Activated gamma-delta T cell treated with Interleukin-2 at 50 U/mL for 16 hours (primary cell): ENCODE data around the gene OR10D3.
"Not testable (repeated sequence)": the region's sequence is repeated elsewhere in the genome, so short reads cannot be mapped to it uniquely, and the experiment has no call there.

ENCODE experiments used
- DNase-seq: peaks from one replicate; pipeline ENCODE4 v3.0.0-alpha.2; 2020

Gene OR10D3

DNA sequence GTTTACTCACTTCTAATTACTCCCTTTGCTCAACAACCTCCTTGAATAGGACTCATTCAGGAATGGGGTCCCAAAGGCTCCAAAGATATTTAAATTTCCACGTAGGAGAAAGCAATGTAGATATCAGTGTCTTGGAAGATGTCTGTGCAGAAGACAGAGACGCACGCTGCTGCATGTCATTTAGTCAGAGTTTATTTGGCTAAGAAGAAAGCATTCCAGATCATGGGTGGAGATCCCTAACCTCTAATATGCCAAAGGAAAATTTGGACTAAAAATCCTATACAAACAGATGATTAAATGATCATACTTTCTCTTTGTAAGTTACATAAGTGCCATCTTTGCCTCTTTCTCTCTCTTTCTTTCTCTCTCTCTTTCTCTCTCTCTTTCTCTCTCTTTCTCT is at the start of gene OR10D3:
OR10D3 (plus strand) TSS at position 278 of the 400 bp plus-strand sequence. CDS start 1,925 bp downstream, outside the sequence.
- no peak for DNase-seq

- no peak for DNase-seq
Observed at GRCh38 chr11:124143034-124143433, 40.1 kb upstream of the OR10D3 start.

DNA sequence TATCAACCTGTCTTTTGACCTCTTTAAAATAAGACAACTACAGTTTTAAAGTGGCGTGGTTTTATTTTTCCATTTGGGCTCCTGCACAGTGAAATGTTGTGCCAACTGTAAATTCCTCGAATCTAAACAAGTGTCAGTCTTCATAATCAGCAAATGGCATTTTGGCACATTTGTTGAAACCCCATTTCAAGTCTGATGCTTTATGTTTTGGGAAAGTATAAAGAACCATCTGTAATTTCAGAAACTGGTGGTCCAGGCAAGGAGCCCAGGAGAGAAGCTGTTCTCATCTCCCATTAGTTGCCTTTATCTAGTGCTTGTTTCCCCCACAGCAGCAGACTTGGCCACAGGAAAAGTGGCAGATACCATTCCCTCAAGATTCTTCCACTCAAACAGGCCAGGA is 35.2 kb upstream of the OR10D3 start:
- DNase-seq: no peak

- DNase-seq: no peak
Observed at GRCh38 chr11:124150684-124151083, 32.5 kb upstream of the OR10D3 start.

DNA sequence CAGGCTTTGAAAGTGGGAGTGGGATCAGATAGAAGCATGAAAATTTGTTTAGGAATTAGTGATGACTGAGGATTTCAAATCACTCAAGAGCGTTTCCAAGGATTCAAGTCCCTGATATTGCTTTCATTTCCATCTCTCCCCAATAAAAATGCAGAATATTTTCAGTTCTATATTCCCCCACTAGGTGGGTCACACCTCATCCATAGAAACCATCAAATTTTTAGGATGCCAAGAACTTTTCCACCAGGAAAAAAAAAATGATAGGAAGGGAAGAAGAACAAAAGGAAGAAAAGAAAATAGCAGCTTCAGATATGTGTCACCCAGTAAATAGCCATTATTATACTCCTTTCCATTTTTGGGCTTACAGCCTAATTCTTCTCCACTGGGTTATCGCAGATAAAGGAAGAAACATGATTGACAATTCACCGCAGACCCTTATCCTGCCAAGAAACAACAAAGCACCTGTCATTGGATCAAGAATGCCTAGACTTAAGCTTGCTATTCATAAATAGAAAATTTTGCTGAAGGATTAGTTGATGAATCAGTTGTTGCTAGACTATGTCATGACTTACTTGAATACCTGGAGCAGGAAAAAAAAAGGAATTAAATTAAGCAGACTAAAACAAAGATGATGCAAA is 30.3 kb upstream of the OR10D3 start:
- DNase-seq: no peak

DNA sequence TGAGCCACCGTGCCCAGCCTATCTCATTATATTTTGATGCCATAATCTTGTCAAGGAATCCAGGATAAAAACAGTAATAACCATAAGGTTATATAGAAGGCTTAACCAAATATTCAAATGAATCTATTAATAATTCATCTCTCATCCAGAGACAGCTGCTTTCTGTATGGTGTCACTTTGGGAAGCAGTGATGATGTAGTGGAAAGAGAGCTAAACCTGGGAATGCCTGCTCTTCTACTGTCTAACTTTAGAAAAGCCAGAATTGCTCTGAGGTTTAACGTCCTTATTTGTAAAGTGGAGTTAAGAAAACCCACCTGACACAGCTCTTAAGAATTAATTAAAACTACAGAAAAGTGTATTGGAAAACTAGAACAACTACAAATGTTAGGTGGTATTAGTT is 29.3 kb upstream of the OR10D3 start:
- DNase-seq: no peak

GRCh38 chr11:124159481-124159880 is 23.7 kb upstream of the OR10D3 start:
- no peak for DNase-seq

- DNase-seq: no peak
Observed at GRCh38 chr11:124160986-124161385, 22.2 kb upstream of the OR10D3 start.

DNA sequence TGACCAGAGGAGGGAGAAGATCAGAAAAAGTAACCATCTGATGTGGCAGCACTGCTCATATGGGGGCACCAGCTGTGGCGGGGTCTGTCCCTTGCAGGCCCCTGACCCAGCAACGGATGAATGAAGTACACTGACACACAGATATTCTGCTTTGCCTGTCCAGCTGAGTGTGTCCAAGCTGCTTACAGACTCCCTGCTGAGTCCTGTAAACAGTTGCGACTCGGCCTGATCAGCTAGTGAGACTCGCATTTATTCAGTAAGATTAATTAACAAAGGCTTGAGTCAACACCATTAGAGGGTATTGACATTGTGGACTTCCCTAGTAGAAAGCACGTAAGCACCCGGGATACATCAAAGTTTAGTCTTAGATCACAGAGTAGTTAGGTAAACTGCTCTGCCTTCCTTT is 15.3 kb upstream of the OR10D3 start:
- no peak for DNase-seq

DNA sequence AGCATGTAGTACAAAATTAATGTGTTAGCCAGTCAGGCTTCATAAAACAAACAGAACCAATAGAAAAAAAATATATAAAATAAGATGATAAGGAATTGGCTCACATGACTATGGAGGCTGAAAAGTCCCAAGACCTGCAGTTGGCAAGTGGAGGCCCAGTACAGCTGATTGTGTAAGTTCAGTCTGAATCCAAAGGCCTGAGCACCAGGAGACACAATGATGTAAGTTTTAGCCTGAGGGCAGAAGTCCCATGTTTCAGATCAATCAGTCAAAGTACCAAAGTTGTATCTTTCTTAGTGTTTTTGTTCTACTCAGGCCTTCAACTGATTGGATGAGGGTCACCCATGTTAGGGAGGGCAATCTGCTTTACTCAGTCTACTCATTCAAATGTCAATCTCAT is 14.3 kb upstream of the OR10D3 start:
- no peak for DNase-seq

DNA sequence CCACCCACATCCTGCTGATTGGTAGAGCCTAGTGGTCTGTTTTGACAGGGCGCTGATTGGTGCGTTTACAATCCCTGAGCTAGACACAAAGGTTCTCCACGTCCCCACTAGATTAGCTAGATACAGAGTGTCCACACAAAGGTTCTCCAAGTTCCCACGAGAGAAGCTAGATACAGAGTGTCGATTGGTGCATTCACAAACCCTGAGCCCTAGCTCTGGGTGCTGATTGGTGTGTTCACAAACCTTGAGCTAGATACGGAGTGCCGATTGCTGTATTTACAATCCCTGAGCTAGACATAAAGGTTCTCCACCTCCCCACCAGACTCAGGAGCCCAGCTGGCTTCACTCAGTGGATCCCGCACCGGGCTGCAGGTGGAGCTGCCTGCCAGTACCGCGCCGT is 12.8 kb upstream of the OR10D3 start:
- not testable (repeated sequence) for DNase-seq

GRCh38 chr11:124170801-124171586 is 12.2 kb upstream of the OR10D3 start:
- DNase-seq: no peak

- DNase-seq: no peak
Observed at GRCh38 chr11:124172101-124172500, 11.0 kb upstream of the OR10D3 start.

DNA sequence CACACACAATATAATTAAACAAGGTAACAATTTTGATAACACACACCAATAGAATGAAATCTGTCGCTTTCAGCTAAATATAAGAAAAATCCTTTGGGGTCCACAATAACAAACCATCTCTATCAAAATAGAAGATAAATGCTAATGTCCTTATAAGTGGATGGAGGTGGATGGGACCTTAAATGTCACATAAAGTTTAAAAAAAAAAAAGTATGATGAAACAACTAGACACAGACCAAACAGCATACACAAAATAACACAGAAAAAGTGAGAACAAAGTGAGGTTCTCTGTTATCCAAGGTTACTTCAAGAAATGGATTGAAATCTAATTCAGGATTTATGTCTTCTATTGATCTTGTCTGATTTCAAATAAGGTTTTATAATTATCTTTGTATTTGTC is 10.5 kb upstream of the OR10D3 start:
- no peak for DNase-seq

GRCh38 chr11:124174001-124174583 is 9.1 kb upstream of the OR10D3 start:
- no peak for DNase-seq

DNA sequence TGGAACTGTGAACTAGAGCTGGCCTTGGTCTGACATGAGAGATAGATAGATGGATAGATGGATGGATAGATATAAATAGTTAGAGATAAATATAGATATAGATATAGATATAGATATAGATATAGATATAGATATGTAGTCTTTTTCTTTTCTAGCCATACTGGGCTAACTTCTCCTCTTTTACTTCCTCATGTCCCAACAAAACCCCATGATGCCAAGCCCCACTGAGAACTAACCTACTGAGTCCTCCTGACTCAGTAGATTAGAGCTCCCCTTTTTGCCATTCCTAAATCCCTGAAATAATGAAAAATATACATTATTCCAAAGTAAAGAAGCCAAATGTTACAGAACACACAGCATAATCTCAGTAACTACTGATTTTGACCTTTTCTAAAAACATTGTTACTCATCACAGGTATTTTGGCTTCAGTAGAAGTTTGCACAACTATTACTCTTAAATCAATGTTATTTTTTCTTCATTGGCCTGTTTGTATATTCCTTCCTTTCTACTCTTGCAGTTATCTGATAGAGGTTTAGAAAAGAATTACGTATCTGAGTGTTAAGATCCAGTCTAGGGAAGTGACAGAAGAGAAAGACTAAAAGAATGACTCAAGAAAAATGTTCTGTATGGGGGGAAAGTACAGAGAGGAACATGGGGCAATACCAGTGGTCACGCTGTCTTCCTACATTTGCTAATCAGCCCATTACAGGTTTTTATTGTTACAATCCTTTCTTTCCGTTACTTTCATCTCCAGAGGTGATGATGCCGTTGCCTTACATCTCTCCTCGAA is 6.0 kb upstream of the OR10D3 start:
- no peak for DNase-seq

- no peak for DNase-seq
Observed at GRCh38 chr11:124179310-124179709, 3.8 kb upstream of the OR10D3 start.

- DNase-seq: no peak
Observed at GRCh38 chr11:124190298-124191139, 7.4 kb downstream of the OR10D3 start.

DNA sequence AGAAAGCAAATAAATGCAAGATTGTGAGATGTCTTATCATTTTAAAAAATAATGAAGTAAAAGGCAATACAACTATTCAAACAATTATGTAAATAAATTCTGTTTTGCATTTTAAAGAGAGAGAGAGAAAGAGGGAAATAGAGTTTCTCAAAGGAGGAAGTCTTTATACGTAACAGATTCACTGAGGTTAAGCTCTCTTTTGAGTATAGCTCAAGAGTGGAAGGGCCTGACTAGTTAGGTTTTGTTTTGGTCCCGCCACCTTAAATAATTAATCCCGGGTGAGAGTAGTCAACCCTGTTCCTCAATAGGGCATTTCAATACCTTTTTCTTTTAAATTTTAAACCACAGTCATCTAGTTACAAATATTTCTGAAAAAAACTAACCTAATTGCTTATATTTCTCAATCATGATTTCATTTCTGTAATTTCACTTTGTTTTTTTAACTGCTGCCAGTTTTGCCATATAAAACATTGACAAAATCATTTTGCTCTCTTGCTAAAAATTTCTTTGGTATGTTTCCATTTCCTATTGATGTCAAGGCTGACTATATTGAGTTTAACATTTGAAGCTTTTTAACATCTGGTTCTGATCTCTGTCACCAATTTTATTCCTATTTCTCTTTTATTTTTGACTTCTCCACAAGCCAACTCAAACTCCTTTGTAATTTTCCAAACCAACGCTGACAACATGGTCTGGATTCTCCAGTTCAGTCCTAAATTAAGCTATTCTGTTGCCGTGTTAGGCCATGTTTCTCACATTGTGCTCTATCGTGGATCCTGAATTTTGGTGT is 10.3 kb downstream of the OR10D3 start:
- no peak for DNase-seq

DNA sequence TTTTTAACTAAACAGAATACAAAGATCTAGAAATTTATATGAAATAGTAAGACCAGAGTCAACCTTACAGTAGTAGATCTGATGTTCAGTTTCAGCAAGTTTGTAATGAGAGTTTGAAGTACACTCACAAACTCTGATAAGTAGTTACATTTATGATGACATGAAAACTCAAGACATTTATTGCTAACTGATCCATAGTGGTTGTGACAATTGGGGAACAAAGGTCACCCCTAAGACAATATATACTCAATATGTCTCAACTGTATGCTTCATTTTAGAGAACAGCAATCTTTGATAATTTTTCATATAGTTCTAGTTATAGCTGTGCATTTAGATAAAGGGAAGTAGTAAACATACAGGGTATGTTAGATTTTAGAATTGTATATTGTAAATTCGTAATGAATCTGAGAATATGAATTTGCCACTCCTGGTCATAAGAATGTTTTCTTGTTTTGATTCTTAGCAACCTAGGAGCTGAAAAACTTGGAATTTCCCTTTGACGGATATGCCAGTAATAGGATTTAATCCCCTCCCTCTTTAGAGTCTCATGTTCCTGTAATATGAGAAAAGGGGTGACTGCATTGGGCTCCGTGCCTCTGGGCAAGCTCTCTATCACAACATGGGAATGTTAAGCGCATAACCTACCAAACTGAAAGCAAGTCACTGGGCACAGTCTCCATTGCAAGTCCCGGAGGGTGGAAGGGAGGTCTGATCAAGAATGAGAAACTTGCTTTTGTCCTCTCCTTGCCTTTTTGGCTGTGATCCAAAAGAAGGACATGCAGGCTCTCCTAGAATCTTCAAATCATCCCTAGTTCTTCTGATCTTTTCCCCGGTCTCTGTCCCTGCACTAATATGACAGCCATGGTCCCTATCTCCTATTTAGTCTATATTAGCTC is 11.4 kb downstream of the OR10D3 start:
- no peak for DNase-seq
